ENCODE results near the gene CPEB2. TPM values are rescaled to one million over a fixed set of nuclear protein-coding genes. Genes with fewer than 3 reads are reported as not detected.

CPEB2 gene
- total and polyA plus RNA-seq, 5 donors from 2014 or later = 0.94 to 27.5 (median 1.6) TPM

DNA sequence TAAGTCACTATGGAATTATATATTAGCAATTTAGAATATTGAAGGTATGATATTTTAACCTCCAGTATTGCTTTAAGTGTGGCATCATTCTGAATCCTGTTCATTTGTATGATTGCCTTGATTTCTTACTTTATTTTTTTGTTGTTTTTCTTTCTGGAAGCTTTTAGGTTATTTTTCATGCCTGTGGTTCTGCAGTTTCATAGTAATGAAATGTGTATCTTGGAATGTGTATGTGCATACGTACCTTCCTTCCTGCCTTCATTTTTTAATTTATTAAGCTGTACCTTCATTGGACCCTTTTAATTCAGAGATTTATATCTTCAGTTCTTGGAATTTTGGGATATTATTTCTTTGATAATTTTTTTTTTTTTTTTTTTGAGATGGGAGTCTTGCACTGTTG lies 22.1 kb downstream of the CPEB2 start:
- H3K27me3 ChIP-seq (ENCODE audit: control insufficient read depth, insufficient read depth, low read length) = no peaks in the 10 kb centered on the region
- Mint-ChIP-seq H3K4me1 (peaks cover 33 to 60% (median 46%) of the 10 kb centered on the region in 4 donors), H3K4me3 (no peak overlapping the region), H3K27ac (peak overlapping the region in 1 of 3 donors; percentile 54), H3K27me3 (no peaks in the 10 kb centered on the region), H3K36me3 (peaks cover 29% of the 10 kb centered on the region), H3K9me3 (no peaks in the 10 kb centered on the region)
- H3K9me3 ChIP-seq (ENCODE audit: control insufficient read depth in 2 of 2, low read length in 2 of 2) = no peaks in the 10 kb centered on the region
- H3K4me3 ChIP-seq (ENCODE audit: low read depth, low read length) = no peak overlapping the region
- no peaks in the 10 kb centered on the region for H3K4me1 ChIP-seq (ENCODE audit: control insufficient read depth, insufficient read depth, low read length, poor library complexity, severe bottlenecking)
- no peak overlapping the region for H3K27ac ChIP-seq (ENCODE audit: insufficient read depth, low read length, poor library complexity, severe bottlenecking)
- ATAC-seq (ENCODE audit: low read depth in 2 of 2) (no peak), DNase-seq (no peak)
- peaks cover 7% of the 10 kb centered on the region for H3K36me3 ChIP-seq (ENCODE audit: control insufficient read depth, insufficient read depth, low read length)

DNA sequence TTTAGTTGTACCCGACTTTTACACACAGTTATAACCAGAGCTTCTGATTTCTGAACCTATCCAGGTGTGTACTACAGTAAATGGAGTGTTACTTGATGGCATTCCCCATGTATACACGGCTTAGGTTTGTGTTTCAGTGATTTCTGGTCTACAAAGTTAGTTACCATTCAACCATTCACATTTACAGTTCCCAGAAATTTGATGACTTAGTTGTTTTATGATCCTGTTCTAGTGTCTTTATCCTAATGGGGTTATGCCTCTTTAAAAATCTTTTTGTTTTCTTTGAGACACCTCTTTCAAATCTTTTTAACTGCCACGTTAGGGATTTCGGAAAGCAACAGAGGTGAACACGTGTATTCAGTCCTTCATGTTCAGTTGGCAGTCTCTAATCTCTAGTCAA lies 23.4 kb downstream of the CPEB2 start:
- H3K4me1 Mint-ChIP-seq = peaks cover 33 to 52% (median 43%) of the 10 kb centered on the region in 4 donors
- DNase-seq = no peak
- H3K4me3 Mint-ChIP-seq = no peak overlapping the region
- no peaks in the 10 kb centered on the region for H3K27me3 Mint-ChIP-seq
- H3K27ac Mint-ChIP-seq = no peak overlapping the region
- Histone ChIP-seq H3K9me3 (ENCODE audit: control insufficient read depth in 2 of 2, low read length in 2 of 2) (no peaks in the 10 kb centered on the region), H3K4me1 (ENCODE audit: control insufficient read depth, insufficient read depth, low read length, poor library complexity, severe bottlenecking) (no peaks in the 10 kb centered on the region), H3K27me3 (ENCODE audit: control insufficient read depth, insufficient read depth, low read length) (no peaks in the 10 kb centered on the region), H3K4me3 (ENCODE audit: low read depth, low read length) (no peak overlapping the region), H3K36me3 (ENCODE audit: control insufficient read depth, insufficient read depth, low read length) (peaks cover 5% of the 10 kb centered on the region), H3K27ac (ENCODE audit: insufficient read depth, low read length, poor library complexity, severe bottlenecking) (no peak overlapping the region)
- no peaks in the 10 kb centered on the region for H3K9me3 Mint-ChIP-seq
- H3K36me3 Mint-ChIP-seq = peaks cover 26% of the 10 kb centered on the region
- no peak for ATAC-seq (ENCODE audit: low read depth in 2 of 2)

DNA sequence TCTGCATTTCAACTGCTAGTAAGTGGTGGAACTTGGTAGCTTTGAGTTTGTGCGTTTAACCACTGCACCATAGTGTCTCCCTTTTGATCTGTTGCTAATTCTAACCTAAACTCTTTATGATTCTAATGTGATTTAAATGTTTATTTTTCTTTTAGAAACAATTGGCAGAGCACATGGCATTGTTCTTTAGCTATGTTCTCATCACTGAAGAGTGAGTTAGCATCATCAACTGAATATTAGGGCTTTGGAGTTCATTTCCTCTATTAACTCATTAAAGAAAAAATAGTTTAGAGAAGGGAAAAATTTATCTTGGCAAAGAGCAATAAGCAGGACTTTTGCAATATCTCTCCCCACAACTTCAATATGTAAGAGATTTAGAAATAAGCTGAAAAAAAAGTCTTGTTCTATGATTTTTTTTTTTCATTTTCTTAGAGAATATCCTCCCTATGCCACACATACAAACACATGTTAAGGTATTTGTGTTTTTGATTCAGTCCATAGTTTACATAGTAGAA lies 25.7 kb downstream of the CPEB2 start:
- Mint-ChIP-seq H3K27ac (no peak overlapping the region), H3K4me3 (no peak overlapping the region), H3K9me3 (no peaks in the 10 kb centered on the region), H3K27me3 (no peaks in the 10 kb centered on the region), H3K4me1 (peaks cover 29 to 46% (median 41%) of the 10 kb centered on the region in 4 donors), H3K36me3 (peaks cover 26% of the 10 kb centered on the region)
- no peaks in the 10 kb centered on the region for H3K9me3 ChIP-seq (ENCODE audit: control insufficient read depth in 2 of 2, low read length in 2 of 2)
- no peak for DNase-seq
- H3K27ac ChIP-seq (ENCODE audit: insufficient read depth, low read length, poor library complexity, severe bottlenecking) = no peak overlapping the region
- H3K4me1 ChIP-seq (ENCODE audit: control insufficient read depth, insufficient read depth, low read length, poor library complexity, severe bottlenecking) = no peaks in the 10 kb centered on the region
- peaks cover 5% of the 10 kb centered on the region for H3K36me3 ChIP-seq (ENCODE audit: control insufficient read depth, insufficient read depth, low read length)
- no peak for ATAC-seq (ENCODE audit: low read depth in 2 of 2)
- no peak overlapping the region for H3K4me3 ChIP-seq (ENCODE audit: low read depth, low read length)
- H3K27me3 ChIP-seq (ENCODE audit: control insufficient read depth, insufficient read depth, low read length) = no peaks in the 10 kb centered on the region

DNA sequence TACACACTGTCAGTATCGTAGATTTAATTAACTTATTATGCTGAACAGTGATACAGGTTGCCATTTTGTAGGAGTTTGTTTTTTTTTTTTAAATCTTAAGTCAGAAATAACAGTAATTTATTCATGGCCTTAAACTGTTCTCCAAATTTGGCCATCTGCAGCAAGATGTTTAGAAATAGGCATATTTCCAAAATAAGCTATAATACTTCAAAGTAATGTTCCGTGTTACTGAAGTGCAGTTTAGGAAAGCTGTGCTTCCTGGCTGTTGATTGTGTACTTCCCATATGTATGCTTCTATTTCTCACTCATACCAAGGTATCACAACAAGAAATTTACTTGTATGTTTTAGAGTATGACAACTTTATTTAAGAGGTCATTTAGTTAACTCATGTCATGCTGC lies 28.9 kb downstream of the CPEB2 start:
- H3K27me3 Mint-ChIP-seq = no peaks in the 10 kb centered on the region
- ATAC-seq (ENCODE audit: low read depth in 2 of 2) (no peak), DNase-seq (no peak)
- H3K4me1 Mint-ChIP-seq = peaks cover 31 to 47% (median 42%) of the 10 kb centered on the region in 4 donors
- no peak overlapping the region for H3K27ac Mint-ChIP-seq
- H3K36me3 ChIP-seq (ENCODE audit: control insufficient read depth, insufficient read depth, low read length) = peaks cover 18% of the 10 kb centered on the region
- H3K4me1 ChIP-seq (ENCODE audit: control insufficient read depth, insufficient read depth, low read length, poor library complexity, severe bottlenecking) = no peaks in the 10 kb centered on the region
- H3K9me3 Mint-ChIP-seq = no peaks in the 10 kb centered on the region
- H3K27ac ChIP-seq (ENCODE audit: insufficient read depth, low read length, poor library complexity, severe bottlenecking) = no peak overlapping the region
- H3K4me3 Mint-ChIP-seq = no peak overlapping the region
- no peak overlapping the region for H3K4me3 ChIP-seq (ENCODE audit: low read depth, low read length)
- no peaks in the 10 kb centered on the region for H3K9me3 ChIP-seq (ENCODE audit: control insufficient read depth in 2 of 2, low read length in 2 of 2)
- peaks cover 35% of the 10 kb centered on the region for H3K36me3 Mint-ChIP-seq
- no peaks in the 10 kb centered on the region for H3K27me3 ChIP-seq (ENCODE audit: control insufficient read depth, insufficient read depth, low read length)

DNA sequence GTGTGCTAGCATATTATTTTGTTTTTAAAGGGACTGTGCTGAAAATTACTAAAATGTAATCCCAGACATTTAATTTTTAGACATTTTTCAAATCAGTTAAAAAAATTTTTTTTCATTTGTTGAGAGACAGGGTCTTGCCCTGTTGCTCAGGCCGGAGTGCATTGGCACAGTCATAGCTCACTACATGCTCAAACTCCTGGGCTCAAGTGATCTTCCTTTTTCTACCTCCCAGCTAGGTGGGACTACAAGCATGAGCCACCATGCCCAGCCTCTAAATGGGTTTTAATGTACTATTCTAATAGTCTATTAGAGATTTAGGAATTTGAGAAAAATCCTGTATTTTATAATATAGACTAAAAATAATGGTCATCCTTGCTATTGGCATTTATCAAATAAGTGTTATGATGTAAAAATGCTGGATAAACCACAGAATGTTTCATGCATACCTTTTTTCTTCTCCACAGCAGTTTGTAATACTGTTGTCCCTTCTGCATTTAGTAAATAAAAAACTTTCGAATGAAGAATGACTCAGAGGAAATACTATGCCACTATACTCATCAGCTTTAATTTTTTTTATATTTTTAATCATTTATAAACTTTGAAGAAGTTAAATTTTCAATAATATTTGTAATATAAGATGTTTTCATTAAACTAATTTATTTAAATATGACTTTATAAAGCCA lies 29.9 kb downstream of the CPEB2 start:
- H3K27ac Mint-ChIP-seq = no peak overlapping the region
- DNase-seq (no peak), ATAC-seq (ENCODE audit: low read depth in 2 of 2) (no peak)
- H3K9me3 ChIP-seq (ENCODE audit: control insufficient read depth in 2 of 2, low read length in 2 of 2) = no peaks in the 10 kb centered on the region
- peaks cover 18% of the 10 kb centered on the region for H3K36me3 ChIP-seq (ENCODE audit: control insufficient read depth, insufficient read depth, low read length)
- no peaks in the 10 kb centered on the region for H3K27me3 Mint-ChIP-seq
- H3K9me3 Mint-ChIP-seq = no peaks in the 10 kb centered on the region
- peaks cover 34% of the 10 kb centered on the region for H3K36me3 Mint-ChIP-seq
- no peak overlapping the region for H3K4me3 Mint-ChIP-seq
- H3K27me3 ChIP-seq (ENCODE audit: control insufficient read depth, insufficient read depth, low read length) = no peaks in the 10 kb centered on the region
- H3K4me1 ChIP-seq (ENCODE audit: control insufficient read depth, insufficient read depth, low read length, poor library complexity, severe bottlenecking) = no peaks in the 10 kb centered on the region
- H3K4me3 ChIP-seq (ENCODE audit: low read depth, low read length) = no peak overlapping the region
- H3K4me1 Mint-ChIP-seq = peaks cover 31 to 49% (median 42%) of the 10 kb centered on the region in 4 donors
- no peak overlapping the region for H3K27ac ChIP-seq (ENCODE audit: insufficient read depth, low read length, poor library complexity, severe bottlenecking)

DNA sequence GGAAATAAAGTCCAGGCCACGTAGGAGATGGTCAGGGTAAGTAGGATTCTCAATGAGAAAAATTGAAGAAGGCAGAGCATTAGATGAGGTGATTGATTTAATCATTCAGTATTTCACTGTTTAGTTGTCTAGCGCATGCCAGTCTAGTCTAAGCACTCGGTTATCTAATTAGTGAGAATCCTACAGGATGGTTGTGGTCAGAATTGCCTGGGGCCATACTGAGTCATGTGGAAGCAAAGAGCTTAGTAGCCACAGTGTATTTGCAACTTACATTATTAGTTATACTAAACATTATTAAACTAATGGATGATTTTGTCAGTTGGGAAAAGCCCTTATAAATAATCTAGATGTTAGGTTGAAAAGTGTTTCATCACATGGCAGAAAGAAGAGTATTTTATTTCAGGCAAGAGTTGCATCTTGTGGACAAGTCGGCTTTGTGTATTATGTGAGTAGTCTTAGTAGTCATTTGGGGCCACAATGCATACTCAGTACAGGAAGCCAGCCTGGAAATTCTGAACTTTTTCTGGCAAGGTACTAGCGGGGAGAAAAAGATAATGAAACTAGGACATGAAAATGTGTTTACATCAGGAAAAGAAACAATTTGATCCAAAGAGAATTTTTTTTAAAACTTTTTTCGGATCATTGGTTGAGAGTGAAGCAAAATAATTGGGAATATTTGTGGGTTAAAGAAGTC lies 31.9 kb downstream of the CPEB2 start:
- ATAC-seq (ENCODE audit: low read depth in 2 of 2) = no peak

DNA sequence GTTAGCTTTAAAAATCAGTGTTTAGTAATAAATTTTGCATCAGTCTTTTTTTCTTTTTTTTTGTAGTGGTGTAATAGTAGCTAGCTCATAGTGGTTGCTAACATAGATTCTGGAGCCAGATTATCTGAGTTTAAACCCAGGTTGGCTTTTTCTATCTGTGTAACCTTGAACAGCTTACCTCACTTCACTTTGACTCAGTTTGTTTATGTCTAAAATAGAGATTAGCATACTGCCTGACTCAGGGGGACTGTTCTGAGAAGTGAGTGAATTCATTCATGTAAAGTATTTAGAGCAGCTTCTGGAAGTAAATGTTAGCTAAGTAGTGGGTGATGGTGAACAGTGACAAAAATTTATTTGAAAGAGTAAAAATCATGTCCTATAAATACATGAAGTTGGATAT lies 32.9 kb downstream of the CPEB2 start:
- H3K9me3 Mint-ChIP-seq = no peaks in the 10 kb centered on the region
- Histone ChIP-seq H3K27me3 (ENCODE audit: control insufficient read depth, insufficient read depth, low read length) (no peaks in the 10 kb centered on the region), H3K4me3 (ENCODE audit: low read depth, low read length) (no peak overlapping the region), H3K4me1 (ENCODE audit: control insufficient read depth, insufficient read depth, low read length, poor library complexity, severe bottlenecking) (no peaks in the 10 kb centered on the region), H3K9me3 (ENCODE audit: control insufficient read depth in 2 of 2, low read length in 2 of 2) (no peaks in the 10 kb centered on the region), H3K27ac (ENCODE audit: insufficient read depth, low read length, poor library complexity, severe bottlenecking) (no peak overlapping the region), H3K36me3 (ENCODE audit: control insufficient read depth, insufficient read depth, low read length) (peaks cover 22% of the 10 kb centered on the region)
- DNase-seq (peak in 1 of 3 donors; percentile 35), ATAC-seq (ENCODE audit: low read depth in 2 of 2) (peak in 1 of 2 donors; percentile 58)
- no peaks in the 10 kb centered on the region for H3K27me3 Mint-ChIP-seq
- H3K27ac Mint-ChIP-seq = peak overlapping the region in 1 of 3 donors; percentile 36
- no peak overlapping the region for H3K4me3 Mint-ChIP-seq
- peaks cover 19 to 53% (median 32%) of the 10 kb centered on the region in 4 donors for H3K4me1 Mint-ChIP-seq
- peaks cover 26% of the 10 kb centered on the region for H3K36me3 Mint-ChIP-seq

More for the DNA sequence above, 31.9 kb downstream of the CPEB2 start:
- Mint-ChIP-seq H3K27ac (peak overlapping the region in 1 of 3 donors; percentile 32), H3K36me3 (peaks cover 30% of the 10 kb centered on the region), H3K4me3 (no peak overlapping the region), H3K4me1 (peaks cover 23 to 44% (median 36%) of the 10 kb centered on the region in 4 donors), H3K27me3 (no peaks in the 10 kb centered on the region), H3K9me3 (no peaks in the 10 kb centered on the region)
- no peak overlapping the region for H3K27ac ChIP-seq (ENCODE audit: insufficient read depth, low read length, poor library complexity, severe bottlenecking)
- no peaks in the 10 kb centered on the region for H3K9me3 ChIP-seq (ENCODE audit: control insufficient read depth in 2 of 2, low read length in 2 of 2)
- peaks cover 22% of the 10 kb centered on the region for H3K36me3 ChIP-seq (ENCODE audit: control insufficient read depth, insufficient read depth, low read length)
- DNase-seq = no peak
- no peak overlapping the region for H3K4me3 ChIP-seq (ENCODE audit: low read depth, low read length)
- no peaks in the 10 kb centered on the region for H3K4me1 ChIP-seq (ENCODE audit: control insufficient read depth, insufficient read depth, low read length, poor library complexity, severe bottlenecking)
- no peaks in the 10 kb centered on the region for H3K27me3 ChIP-seq (ENCODE audit: control insufficient read depth, insufficient read depth, low read length)
